GM23248 (cell line): ENCODE measurements around the gene FSTL4.

Source experiments
- EZH2 ChIP-seq: fragments of 200-600 bp; sonication (generic); IDR thresholded peaks from 2 replicates; pipeline ENCODE4 v1.6.1; 2018; ENCODE audit warnings: antibody characterized with exemption, mild to moderate bottlenecking; ENCODE audit not compliant: insufficient read depth, poor library complexity, severe bottlenecking
- EZH2phosphoT487 ChIP-seq: fragments of 200-600 bp; sonication (generic); IDR thresholded peaks from 2 replicates; pipeline ENCODE4 v1.6.1; 2018; ENCODE audit warnings: antibody characterized with exemption, moderate library complexity, mild to moderate bottlenecking, low read depth; ENCODE audit not compliant: insufficient read depth

DNA sequence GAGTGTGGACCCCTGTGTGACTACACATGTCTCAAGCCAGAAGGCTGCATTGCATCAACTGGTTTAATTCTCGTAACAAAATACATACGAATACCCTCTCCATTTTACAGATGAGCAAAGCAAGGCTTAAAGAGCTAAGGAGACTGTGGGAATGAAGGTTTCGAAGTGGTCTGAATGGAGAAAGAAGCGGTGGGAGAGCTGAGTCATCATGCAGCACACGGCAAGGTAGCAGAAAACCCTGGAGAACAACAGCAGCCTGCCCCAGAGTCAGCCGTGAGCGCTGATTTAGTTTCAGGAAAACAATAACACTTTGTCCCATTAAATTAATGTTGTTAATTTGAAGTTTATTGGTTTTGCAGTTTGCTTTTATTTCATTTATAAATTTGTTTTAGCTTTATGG, 336.7 kb downstream of the FSTL4 start:
- TF ChIP-seq EZH2phosphoT487 (no peak), EZH2 (no peak)
